ENCODE measurements around the gene MTMR1.

GRCh38 chrX:150730719-150731118 is 37.5 kb downstream of the MTMR1 start:
- no peak for TF ChIP-seq ZBTB21 (CRISPR knock-in tag; IDR thresholded peaks at IDR 0.05; ENCODE audit: borderline replicate concordance)
- TF ChIP-seq PREB (CRISPR knock-in tag; IDR thresholded peaks at IDR 0.05; ENCODE audit: borderline replicate concordance), result no peak
- TF ChIP-seq MAX (CRISPR knock-in tag; IDR thresholded peaks at IDR 0.05), result no peak
- no peak for TF ChIP-seq JUN (CRISPR knock-in tag; IDR thresholded peaks at IDR 0.05)
- TF ChIP-seq FOXJ3 (CRISPR knock-in tag; IDR thresholded peaks at IDR 0.05; ENCODE audit: borderline replicate concordance), result no peak
- no peak for TF ChIP-seq ZNF219 (CRISPR knock-in tag; IDR thresholded peaks at IDR 0.05; ENCODE audit: borderline replicate concordance)
- no peak for TF ChIP-seq CTCF (IDR thresholded peaks at IDR 0.05)

Data from WTC11 (cell line).